HG03565 (cell line): ENCODE measurements around the gene GRID1.

ENCODE experiments used
- ATAC-seq: cut with Tn5 transposase; IDR thresholded peaks from one replicate; pipeline ENCODE4 v1.9.1; 2021; ENCODE audit warnings: mild to moderate bottlenecking, moderate library complexity; ENCODE audit not compliant: unreplicated experiment

Gene GRID1

DNA sequence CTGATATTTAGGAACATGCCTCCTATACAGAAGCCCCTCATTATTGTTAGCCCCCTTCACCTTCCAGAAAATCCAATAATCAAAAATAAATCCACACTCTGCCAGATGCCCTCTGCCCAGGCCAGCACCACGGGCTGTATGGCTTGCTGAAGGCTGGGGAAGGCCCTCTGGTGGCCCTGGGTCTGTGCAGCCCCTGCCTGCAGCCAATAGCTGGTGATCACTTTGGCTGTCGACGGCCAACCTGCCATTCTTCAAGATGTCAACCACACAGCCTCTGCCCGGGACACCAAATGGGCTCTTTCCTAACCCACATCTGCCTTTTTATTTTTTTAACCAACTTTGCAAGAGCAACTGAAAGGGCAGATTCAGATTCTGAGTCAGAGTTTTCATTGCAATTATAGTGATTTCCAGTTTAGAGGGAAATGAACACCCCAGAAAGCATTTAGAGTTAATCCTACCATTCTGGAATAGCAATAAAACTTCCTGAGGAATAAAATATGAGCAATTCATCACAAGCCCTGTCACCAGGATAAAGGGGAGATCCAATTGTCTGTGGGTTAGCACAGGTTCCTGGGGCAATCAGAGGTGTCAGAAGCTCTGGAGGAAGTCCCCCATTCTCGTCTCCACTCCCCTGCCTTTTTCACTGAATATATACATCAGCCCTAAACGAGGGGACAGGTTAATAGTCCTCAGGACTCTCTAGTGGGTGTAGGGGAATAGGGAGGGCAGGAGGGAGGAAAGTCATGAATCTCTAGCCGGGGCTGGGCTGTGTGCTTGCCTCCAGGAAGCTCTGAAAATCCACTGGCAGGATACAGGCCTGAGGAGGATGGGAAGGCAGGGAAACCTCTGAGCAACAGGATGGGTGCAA, 211.3 kb downstream of the GRID1 start:
- no peak for ATAC-seq

DNA sequence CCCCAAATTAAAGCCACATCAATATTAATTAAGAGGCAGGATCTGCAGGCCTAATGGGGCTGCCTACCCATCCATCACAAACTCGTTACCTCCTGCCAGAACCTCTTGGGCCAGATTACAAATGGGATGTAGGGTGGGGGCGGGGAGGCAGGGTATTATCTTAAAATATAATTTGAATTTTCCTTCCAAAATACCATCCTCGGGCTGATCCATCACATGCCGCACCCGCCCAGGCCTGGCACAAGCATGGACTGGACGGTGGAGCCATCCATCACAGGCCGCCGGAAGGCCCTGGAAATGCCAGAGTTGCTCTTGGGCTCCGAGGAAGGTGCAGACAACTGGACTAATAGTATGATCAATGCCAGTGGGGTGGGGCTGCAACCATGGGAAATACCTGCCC, 212.8 kb downstream of the GRID1 start:
- no peak for ATAC-seq

DNA sequence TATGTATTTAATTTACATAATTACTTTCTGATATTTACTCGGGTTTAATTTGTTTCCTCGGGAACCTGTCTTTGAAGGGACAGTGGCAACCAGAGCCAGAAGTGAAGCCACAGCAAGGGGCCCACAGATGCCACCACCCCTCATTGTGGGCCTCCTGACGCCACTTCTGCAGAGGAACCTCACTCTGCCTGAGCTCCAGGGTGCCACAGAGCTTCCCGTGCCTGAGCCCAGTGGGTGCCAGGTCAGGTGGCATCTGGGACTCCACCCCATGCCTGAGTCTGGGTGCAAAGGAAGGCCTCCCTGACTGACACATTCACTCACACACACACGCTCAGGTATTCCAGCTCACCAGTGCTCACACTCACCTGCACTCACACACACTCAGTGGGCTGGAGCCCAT, 213.7 kb downstream of the GRID1 start:
- no peak for ATAC-seq

DNA sequence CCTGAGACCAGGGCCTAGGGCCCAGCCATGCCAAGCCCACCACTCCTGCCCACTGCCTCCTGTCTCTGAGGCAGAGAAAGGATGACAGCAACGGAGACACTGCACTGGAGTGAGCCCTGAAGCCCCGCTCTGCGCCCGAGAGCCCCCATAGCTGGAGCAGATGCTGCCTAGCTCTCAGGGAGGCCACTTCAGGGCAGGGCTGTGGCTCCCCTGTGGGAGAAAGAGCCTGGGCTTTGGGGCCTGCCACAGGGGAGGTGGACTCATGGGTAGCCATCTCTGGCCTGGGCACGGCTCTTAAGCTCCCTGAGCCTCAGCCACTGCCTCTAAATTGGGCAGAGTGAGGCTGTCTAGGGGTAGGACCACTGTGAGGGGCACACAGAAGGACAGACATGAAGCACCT, 214.2 kb downstream of the GRID1 start:
- no peak for ATAC-seq

DNA sequence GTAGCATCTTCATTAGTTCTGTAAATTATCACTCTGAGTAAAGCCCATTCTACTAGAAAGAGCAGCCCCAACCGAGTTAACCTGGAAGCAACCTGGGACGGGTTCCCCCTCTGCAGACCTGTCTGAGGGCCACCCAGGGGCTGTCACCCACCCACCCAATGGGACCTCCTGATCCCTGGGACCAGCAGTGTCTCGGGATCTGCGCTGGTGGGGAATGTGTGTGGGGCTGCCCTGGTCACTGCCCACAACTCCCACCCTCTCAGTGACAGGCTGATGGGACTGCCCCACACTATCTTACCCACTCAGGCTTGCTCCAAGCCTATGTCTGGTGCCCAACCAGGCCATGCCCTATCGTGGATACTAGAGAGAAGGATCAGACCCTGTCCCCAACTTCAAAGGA, 215.0 kb downstream of the GRID1 start:
- ATAC-seq = no peak

DNA sequence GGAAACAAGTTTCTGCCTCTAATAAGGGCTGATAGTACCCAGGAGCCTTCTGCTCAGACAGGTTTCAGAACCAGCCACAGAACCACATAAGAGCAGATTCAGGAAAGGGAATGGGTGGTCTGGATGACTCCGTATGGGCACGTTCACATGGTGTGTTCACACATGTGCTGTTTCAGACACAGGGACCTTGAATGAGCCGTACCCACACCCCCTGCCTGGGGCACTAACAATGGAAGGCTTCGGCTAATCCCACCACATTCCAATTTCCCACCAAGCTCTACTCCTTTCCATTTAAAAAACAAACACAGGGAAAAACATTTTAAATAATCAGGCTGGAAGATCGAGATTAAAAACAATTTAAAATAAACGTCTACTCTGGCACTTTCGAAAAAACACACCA, 217.3 kb downstream of the GRID1 start:
- no peak for ATAC-seq

DNA sequence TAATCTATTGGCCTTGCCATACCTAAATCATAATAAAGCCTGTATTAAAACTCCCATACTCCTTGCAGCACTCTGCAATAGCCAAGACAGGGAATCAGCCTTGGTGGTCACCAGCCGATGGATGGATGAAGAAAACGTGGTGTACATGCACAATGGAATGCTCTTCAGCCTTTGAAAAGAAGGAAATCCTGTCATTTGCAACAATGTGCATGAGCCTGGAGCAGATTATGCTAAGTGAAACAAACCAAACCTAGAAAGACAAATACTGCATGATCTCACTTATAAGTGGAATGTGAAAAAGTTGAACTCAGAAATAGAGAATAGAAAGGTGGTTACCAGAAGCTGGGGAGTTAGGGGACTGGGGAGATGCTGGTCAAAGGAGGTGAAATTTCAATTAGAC, 218.5 kb downstream of the GRID1 start:
- ATAC-seq = no peak

DNA sequence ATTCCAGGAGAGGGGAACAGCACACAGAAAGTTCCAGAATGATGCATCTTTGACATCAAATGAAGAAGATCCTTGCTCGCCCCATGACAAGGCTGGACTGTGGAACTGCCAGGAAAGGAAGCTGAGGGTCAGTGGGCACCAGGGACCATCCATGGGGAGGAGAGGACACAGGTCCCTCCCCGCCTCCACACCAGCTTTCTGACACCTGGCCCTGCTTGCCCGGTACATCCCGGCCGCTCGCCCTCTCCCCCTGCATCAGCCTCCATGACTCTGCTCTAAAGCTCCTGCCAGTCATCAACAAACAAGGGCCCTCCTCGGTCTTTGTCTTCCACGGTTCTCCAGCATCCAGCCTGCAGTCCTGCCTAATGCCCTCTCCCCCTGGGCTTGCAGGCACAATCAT, 222.3 kb downstream of the GRID1 start:
- no peak for ATAC-seq

DNA sequence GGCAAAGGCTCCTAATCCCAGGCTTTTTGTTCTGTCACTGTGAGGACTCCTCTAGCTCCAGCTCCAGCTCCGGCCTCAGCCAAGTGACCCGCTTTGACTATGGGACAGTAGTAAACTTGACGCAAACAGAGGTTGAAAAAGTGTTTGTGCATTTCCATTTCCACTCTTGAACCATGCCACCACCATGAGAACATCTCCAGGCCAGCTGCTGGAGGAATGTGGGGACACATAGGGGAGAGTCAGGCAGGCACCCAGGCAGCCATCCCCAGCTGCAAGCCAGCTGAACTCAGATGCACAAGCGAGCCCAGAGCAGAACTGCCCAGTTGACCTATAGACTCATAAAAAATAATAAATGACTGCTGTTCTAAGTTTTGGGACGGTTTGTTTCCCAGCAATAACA, 224.7 kb downstream of the GRID1 start:
- ATAC-seq = no peak

DNA sequence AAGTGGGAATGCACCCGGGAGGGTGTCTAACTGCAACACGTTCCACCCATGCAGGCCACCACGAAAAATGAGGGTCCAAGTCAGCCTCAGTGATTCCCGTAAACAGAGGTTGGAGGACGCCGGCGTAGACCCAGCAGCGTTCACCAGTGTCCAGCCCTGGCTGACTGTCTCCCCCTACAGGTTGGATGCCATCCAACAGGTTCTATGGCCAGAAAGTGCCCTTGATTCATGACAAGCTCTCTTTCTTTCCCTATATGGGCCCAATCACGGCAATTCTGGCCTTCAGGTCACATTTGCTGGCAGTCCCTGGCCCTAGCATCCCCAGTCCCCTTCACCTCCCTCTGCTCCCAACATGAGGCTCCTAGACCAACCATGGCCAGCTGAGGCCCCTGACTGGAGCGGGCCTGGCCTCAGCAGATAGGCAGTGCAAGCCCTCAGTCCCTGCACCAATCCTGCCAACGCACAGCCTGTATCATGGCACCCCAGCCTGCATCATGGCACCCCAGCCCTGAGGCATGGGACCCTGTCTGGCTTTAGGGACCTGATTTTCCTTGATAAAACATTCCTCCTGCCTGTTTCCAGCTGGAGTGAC, 227.4 kb downstream of the GRID1 start:
- no peak for ATAC-seq

DNA sequence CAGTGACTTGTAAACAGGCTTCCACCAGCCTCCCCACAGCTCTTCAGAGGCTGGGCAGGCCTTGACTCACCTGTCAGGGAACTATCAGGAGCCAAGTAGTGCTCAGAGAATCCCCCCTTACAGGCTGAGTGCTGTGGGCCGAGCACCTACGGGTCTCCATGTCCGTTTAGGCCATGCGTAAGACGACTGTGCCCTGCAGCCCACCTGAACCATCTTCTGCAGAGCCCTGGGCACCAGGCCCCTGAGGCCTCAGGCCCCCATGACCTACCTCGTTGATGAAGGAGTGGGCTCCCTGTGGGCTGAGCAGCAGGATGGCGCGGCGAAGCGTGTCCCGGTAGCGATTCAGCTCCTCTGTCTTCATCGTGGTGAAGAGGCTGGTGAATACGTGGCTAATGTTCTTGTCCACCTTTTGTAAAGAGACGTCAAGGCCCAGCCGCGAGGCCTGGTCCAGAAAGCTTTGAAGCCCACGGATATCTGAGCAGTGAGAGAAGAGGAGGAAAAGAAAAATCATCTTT, 228.0 kb downstream of the GRID1 start:
- ATAC-seq = no peak

DNA sequence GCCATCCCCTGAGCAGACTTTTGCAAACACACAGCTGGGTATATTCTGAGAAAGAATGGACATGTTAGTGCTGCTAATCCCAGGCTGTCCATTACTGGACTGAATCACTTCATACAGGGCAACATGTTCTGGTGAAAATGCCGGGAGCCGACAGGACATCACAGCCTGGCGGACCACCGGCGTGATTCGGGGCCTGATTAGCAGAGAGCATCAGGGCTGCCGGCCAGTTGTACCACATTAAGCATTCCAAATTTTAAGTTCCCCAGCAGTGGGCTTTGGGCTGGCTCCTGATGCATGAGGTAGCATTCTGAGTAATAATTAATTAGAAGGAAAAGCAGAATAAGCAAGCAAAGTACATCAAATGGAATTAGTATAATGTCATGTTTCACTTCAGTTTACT, 229.0 kb downstream of the GRID1 start:
- ATAC-seq = no peak

DNA sequence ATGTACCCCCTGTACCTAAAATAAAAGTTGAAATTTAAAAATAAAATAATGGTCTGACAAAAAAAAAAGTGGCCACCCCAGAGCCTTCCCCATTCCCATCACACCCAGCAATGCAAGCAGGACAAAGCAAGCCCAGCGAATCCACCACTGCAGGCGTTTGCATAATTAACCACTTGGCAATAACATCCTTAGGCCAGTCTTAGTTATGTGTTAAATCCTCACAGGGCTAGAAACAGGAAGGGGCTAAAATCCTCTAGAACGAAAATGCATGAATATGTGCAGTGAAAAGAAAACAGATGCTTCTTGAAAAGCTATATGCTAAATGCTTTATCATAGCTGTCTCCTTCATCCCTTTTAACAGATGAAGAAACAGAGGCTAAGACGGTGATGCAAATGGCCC, 229.7 kb downstream of the GRID1 start:
- ATAC-seq = no peak

DNA sequence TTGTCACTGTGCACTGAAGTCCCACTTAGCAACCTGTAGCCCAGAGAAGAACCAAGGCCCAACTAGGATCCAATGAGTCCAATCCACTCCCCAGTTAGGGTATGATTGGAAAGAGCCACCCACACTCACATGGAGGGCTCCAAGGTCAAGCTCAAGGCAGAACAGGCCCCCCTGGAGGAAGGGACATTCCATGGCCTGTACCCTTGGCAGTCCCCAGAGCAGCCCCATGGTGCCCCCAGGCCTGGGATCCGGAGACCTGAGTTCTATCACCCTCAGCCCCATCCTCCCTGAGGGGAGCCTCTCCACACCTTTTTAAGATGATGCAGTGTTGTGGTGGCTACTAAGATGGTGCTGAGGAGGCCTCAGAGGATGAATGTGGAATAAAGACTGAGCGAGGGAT, 231.4 kb downstream of the GRID1 start:
- no peak for ATAC-seq

DNA sequence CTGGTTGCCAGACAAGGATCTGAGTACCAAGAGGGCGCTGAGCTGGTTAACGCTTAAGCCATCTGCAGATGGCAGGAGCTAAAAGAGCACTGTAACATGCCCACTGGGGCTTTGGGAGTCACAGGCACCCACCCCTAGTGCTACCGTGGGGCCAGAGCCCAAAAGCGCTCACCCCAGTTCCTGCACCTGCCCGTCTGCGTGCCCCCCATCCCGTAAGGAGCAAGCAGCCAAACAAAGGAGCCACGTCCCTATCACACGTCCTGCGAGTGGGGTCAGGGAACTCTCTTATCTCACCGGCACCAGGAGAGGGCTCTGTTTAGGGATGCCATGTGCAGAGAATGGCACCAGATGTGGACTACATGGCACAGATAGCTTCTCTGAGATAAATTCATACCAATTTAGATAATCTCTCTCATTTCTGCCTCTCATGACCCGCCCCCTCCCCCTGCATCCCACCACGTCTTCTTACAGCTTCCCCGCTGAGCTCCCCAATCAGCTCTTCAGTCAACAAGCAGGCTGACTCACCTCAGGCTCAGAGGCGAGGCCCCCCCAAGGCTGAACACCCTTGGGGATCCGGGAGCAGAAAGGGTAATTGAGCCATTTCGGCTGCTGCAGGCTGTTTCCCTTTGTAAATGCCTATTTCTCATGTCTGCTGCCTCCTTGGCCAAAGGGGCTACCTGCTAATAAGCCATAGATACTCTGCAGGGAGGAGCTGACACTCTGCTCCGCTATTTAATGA, 235.7 kb downstream of the GRID1 start:
- ATAC-seq = no peak

DNA sequence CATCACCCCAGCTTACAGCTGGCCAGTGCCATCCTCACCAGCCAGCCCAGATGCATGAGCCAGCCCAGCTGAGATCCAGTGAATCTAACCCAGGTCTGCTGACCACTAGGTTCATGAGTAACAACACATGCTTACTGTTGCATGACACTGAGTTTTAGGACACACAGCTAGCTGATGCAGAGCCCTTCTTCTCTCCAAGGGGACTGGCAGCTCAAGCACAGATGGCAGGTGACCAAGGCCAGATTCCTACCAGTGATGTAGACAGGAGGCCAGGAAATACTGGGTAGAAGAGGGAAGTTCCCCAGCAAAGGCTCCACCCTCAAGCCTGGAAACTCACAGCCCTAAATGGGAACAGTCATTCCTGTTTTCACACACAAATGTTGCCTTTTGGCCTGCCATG, 236.6 kb downstream of the GRID1 start:
- no peak for ATAC-seq

DNA sequence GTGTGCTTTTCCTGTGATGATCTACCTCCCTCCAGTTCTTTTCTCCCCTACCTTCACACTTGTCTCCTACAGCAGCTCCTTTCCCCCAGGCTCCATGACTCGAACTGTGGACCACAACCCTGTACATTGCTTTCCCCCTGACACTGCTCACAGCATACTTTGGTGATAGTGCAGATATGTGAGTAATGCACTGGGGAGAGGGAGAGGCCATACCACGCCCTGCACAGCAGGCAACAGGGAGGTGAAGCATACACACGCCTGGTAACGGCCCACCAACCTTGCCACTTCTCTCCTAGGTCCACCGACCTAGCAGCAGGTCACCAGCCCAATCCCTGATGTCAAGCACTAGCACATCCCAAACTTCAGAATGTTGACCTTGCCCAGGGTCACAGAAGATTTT, 238.2 kb downstream of the GRID1 start:
- ATAC-seq = no peak

DNA sequence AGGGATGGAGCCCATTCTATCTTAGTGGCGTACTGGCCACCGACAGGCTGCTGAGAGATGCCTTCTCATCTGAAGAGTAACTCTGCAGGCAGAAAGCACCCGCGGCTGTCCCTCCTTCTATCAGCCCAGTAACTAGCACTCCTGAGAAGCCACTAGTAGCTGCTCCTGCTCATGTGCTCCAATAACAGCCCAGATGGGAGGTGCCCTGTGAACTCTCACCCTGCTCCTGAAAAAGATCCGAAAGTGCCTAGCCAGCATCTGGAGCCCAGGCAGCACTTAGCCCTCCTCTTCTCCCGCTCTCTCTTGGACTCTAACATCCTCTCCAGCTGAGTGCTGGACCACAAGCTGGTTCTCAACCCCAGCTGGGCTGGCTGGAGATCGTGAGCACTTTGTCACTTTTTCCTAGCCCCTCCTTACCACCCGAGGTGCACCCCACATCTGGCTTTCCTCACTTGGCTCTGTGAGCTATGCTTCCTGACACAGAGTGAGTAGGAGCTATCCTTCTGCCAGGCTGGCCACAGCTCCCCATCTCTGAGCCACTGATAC, 239.2 kb downstream of the GRID1 start:
- ATAC-seq = no peak

DNA sequence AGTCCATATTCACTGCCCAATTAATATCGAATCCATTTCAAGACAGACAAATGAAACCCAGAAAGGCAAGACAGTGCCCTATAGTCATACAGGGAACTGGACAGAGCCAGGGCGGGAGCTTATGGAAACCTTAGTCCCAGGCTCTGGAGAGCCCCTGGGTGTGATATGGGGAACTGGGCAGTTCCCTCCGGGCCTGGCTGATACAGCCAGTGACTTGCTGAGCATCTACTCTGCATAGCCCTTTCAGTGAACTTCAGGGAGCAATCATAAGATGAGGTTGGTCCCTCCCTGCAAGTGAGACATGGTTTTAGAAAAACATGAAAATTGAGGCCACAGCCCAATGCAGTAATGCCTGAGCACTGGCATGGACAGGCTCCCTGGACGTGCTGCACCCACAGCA, 241.9 kb downstream of the GRID1 start:
- no peak for ATAC-seq

DNA sequence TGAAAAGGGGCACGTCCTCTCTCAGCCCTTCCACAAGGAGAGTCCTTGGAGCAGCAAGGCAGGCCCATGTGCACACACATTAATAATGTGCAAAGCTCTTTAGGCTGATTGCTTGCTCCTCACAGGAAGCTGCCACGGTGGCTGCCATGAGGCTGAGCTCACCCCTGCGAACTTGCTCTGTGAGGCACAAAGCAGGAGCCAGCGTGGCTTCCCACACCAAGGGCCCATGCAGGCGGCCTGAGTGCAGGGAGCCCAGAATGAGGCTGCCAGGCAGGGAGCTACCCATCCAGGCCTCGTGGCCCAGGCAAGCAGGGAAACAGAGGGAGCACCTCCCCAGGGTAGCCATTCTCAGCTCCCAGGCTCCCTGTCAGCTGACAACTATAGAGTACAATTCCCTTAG, 242.9 kb downstream of the GRID1 start:
- no peak for ATAC-seq

DNA sequence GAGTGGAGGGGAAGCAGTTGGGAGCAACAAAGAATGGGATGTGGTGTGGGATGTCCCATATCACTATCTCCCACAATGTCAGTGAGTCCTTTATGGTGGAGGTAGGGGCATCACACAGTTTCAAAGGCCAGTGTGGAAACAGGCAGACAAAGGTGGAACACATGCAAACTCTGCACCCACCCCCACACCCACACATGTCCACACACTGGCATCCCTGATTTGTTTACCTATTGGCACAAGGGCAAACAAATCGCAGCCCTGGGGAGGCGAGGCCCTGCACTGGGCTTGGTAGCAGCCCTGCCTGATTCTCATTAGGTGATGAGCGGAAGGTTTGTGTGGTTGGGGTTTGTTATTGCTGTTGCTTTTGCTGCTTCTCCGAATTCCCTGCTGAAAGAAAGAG, 243.3 kb downstream of the GRID1 start:
- ATAC-seq = no peak

DNA sequence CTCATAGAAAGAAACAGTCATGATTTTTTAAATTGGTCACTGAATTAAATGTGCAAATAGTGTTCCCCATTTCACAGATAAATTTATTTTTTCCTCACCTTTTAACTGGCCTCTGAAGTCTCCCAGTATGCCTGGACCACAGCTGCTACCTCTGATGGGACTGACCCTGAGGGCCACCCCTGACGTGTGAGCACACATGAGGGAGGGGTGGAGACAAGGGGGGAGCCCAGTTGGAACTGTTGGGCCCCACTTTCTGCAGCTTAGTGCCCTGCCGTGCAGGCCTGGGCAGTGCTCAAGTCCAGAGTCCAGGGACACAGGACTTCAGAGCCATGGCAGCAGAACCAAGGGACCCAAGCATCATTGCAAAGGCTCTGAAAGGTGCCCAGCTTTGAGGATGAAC, 243.9 kb downstream of the GRID1 start:
- no peak for ATAC-seq
